HCT116 (cell line): ENCODE results near the gene ATP8A2. TPM values are rescaled to one million over a fixed set of nuclear protein-coding genes. Genes with fewer than 3 reads are reported as not detected.

Source experiments
- ATAC-seq: fragments of 200-7000 bp; cut with Tn5 transposase; 2 replicates; pipeline ENCODE4 v1.9.1; 2020; ENCODE audit warnings: mild to moderate bottlenecking, moderate library complexity
- BruUV-seq: library from RNA; stranded (reverse); fragments of 400-500 nt; replicated peaks from 2 replicates; lab custom pipeline; 2021; lab: Mats Ljungman, UMichigan
- CTCF ChIA-PET: fragments of 300-600 bp; sonication (Branson Sonifier 250); formaldehyde crosslinking; loops from one replicate; lab custom pipeline; 2021; ENCODE audit warnings: antibody characterized with exemption; lab: Charles Lee
- POLR2A ChIA-PET: fragments of 300-600, 350-600 bp; sonication (Branson Sonifier 250); formaldehyde crosslinking; loops from one replicate; lab custom pipeline; 2021; ENCODE audit warnings: antibody characterized with exemption; lab: Charles Lee
- RAD21 ChIA-PET, 2 experiments: fragments of 300-600 bp; sonication (Branson Sonifier 250); formaldehyde crosslinking; loops; one replicate each; lab custom pipeline; 2023; ENCODE audit warnings: low total read pairs in 2 of 2; ENCODE audit not compliant: uncharacterized antibody in 2 of 2, unreplicated experiment in 2 of 2, low non-redundant PET in 1 of 2; lab: Charles Lee
- DNase-seq: peaks from one replicate; pipeline ENCODE4 v3.0.0-alpha.2; 2010; ENCODE audit warnings: low read depth, low spot score
- H2AFZ ChIP-seq: fragments of 200-600 bp; shearing (Covaris generic), sonication (generic); 2 replicates; pipeline ENCODE4 v1.6.1; 2017; ENCODE audit warnings: low read depth, mixed run types, mixed read lengths, antibody characterized with exemption, low read length; ENCODE audit not compliant: poor library complexity, severe bottlenecking
- H3K27ac ChIP-seq: 2 replicates; pipeline ENCODE4 v1.5.1; 2012; ENCODE audit warnings: low read depth, low read length
- H3K27me3 ChIP-seq: fragments of 200-600 bp; sonication (generic); 2 replicates; pipeline ENCODE4 v1.6.1; 2016; ENCODE audit warnings: mixed run types, low read length, mixed read lengths; ENCODE audit not compliant: insufficient read depth
- H3K36me3 ChIP-seq, 2 experiments: fragments of 200-500 bp in 1 of 2; fragments of 200-600 bp in 1 of 2; sonication (Bioruptor generic) in 1 of 2; sonication (generic) in 1 of 2; 2 replicates each; pipeline versions ENCODE4 v1.5.1 to v1.6.1; 2014 to 2016; ENCODE audit warnings: low read length in 2 of 2, inconsistent platforms in 1 of 2, mixed read lengths in 1 of 2, mixed run types in 1 of 2; ENCODE audit not compliant: insufficient read depth in 2 of 2, control insufficient read depth in 1 of 2
- H3K4me1 ChIP-seq, 2 experiments: fragments of 200-600 bp in 1 of 2; sonication (generic) in 1 of 2; 2 replicates each; pipeline versions ENCODE4 v1.5.1 to v1.6.1; 2012 to 2017; ENCODE audit warnings: low read length in 2 of 2, inconsistent platforms in 1 of 2, mild to moderate bottlenecking in 1 of 2, mixed read lengths in 1 of 2, mixed run types in 1 of 2, moderate library complexity in 1 of 2; ENCODE audit not compliant: insufficient read depth in 2 of 2, control insufficient read depth in 1 of 2
- H3K4me2 ChIP-seq: fragments of 200-600 bp; sonication (generic); 2 replicates; pipeline ENCODE4 v1.6.1; 2017; ENCODE audit warnings: mixed run types, low read length, mixed read lengths
- H3K4me3 ChIP-seq, 2 experiments: fragments of 200-600 bp in 1 of 2; sonication (generic) in 1 of 2; replicated peaks in 1 of 2; 2 replicates each; pipeline ENCODE4 v1.5.1; 2011 to 2016; ENCODE audit warnings: low read length in 2 of 2, control low read depth in 1 of 2, low read depth in 1 of 2, mild to moderate bottlenecking in 1 of 2, mixed read lengths in 1 of 2, mixed run types in 1 of 2
- H3K79me2 ChIP-seq: fragments of 200-600 bp; sonication (generic); 2 replicates; pipeline ENCODE4 v1.6.1; 2017; ENCODE audit warnings: mild to moderate bottlenecking, mixed run types, low read length, moderate library complexity, mixed read lengths; ENCODE audit not compliant: insufficient read depth
- H3K9ac ChIP-seq: fragments of 200-600 bp; sonication (generic); 2 replicates; pipeline ENCODE4 v1.6.1; 2016; ENCODE audit warnings: low read length, mixed read lengths
- H3K9me2 ChIP-seq: fragments of 200-600 bp; sonication (generic), shearing (Covaris generic); 2 replicates; pipeline ENCODE4 v1.6.1; 2017; ENCODE audit warnings: mixed run types, mild to moderate bottlenecking, moderate library complexity; ENCODE audit not compliant: insufficient read depth
- H3K9me3 ChIP-seq, 2 experiments: fragments of 200-500 bp in 1 of 2; fragments of 200-600 bp in 1 of 2; sonication (Bioruptor generic) in 1 of 2; sonication (generic) in 1 of 2; 2 replicates each; pipeline ENCODE4 v1.6.1; 2014 to 2017; ENCODE audit warnings: low read length in 2 of 2, mixed read lengths in 2 of 2, inconsistent platforms in 1 of 2, low read depth in 1 of 2, mild to moderate bottlenecking in 1 of 2, mixed run types in 1 of 2, moderate library complexity in 1 of 2; ENCODE audit not compliant: control insufficient read depth in 1 of 2, insufficient read depth in 1 of 2
- H4K20me1 ChIP-seq: fragments of 200-600 bp; sonication (generic), shearing (Covaris generic); 2 replicates; pipeline ENCODE4 v1.6.1; 2017; ENCODE audit warnings: mixed run types, mild to moderate bottlenecking, moderate library complexity; ENCODE audit not compliant: insufficient read depth
- CBX3 ChIP-seq: IDR thresholded peaks from 2 replicates; pipeline ENCODE4 v1.6.1; 2012; ENCODE audit warnings: low read depth
- CEBPB ChIP-seq: IDR thresholded peaks from 2 replicates; pipeline ENCODE4 v1.6.1; 2012; ENCODE audit warnings: low read depth
- ELF1 ChIP-seq: IDR thresholded peaks from 2 replicates; pipeline ENCODE4 v1.6.1; 2012; ENCODE audit warnings: low read depth, borderline replicate concordance
- EZH2phosphoT487 ChIP-seq: fragments of 200-600 bp; IDR thresholded peaks from 2 replicates; pipeline ENCODE4 v1.6.1; 2018; ENCODE audit warnings: antibody characterized with exemption, borderline replicate concordance
- FOSL1 ChIP-seq: IDR thresholded peaks from 2 replicates; pipeline ENCODE4 v1.6.1; 2012; ENCODE audit warnings: low read depth
- JUND ChIP-seq: IDR thresholded peaks from 2 replicates; pipeline ENCODE4 v1.6.1; 2012
- POLR2A ChIP-seq: IDR thresholded peaks from 2 replicates; pipeline ENCODE4 v1.7.0; 2011; ENCODE audit warnings: borderline replicate concordance; ENCODE audit not compliant: insufficient read depth, insufficient read length; ENCODE audit errors: extremely low read depth
- POLR2AphosphoS5 ChIP-seq: IDR thresholded peaks from 2 replicates; pipeline ENCODE4 v1.6.1; 2011; ENCODE audit warnings: mild to moderate bottlenecking, low read depth, low read length, moderate library complexity
- RAD21 ChIP-seq: IDR thresholded peaks from 2 replicates; pipeline ENCODE4 v1.6.1; 2012; ENCODE audit warnings: low read depth, mild to moderate bottlenecking
- SP1 ChIP-seq: IDR thresholded peaks from 2 replicates; pipeline ENCODE4 v1.6.1; 2012; ENCODE audit warnings: low read depth
- SRF ChIP-seq: IDR thresholded peaks from 2 replicates; pipeline ENCODE4 v1.6.1; 2012; ENCODE audit warnings: low read depth
- TCF7L2 ChIP-seq: IDR thresholded peaks from 2 replicates; pipeline ENCODE4 v1.7.0; 2011; ENCODE audit warnings: borderline replicate concordance, inconsistent platforms; ENCODE audit not compliant: insufficient read depth, insufficient read length; ENCODE audit errors: extremely low read depth
- ZFX ChIP-seq: fragments of 450-650 bp; IDR thresholded peaks from 2 replicates; pipeline ENCODE4 v1.6.1; 2017
- intact Hi-C: fragments of 100-400 bp; cut with micrococcal nuclease; formaldehyde crosslinking; loops from 2 replicates; pipeline ENCODE4 v1.10.0; 2022
- total RNA-seq: library from RNA; stranded (reverse); gene quantifications from one replicate; pipeline ENCODE4 v1.2.1, GENCODE V29; 2021; ENCODE audit not compliant: unreplicated experiment
- TF ChIP-seq, protein P1 (sequence below): IDR thresholded peaks from 2 replicates; pipeline ENCODE4 v1.6.1; 2012; ENCODE audit warnings: low read depth
- TF ChIP-seq, protein P2 (sequence below): IDR thresholded peaks from 2 replicates; pipeline ENCODE4 v1.6.1; 2012
- TF ChIP-seq, protein P3 (sequence below), 3 experiments: fragments of 200-600 bp in 1 of 3; sonication (generic) in 1 of 3; IDR thresholded peaks in 2 of 3; conservative IDR thresholded peaks in 1 of 3; 2 replicates each; pipeline ENCODE4 v1.5.1; 2012 to 2017; ENCODE audit warnings: low read depth in 2 of 3, low read length in 2 of 3, antibody characterized with exemption in 1 of 3, borderline replicate concordance in 1 of 3, control low read depth in 1 of 3, mild to moderate bottlenecking in 1 of 3, mixed read lengths in 1 of 3, mixed run types in 1 of 3, moderate library complexity in 1 of 3; ENCODE audit not compliant: insufficient read depth in 1 of 3

Gene ATP8A2
- total RNA-seq, 1 experiment from 2014 or later: not detected

DNA sequence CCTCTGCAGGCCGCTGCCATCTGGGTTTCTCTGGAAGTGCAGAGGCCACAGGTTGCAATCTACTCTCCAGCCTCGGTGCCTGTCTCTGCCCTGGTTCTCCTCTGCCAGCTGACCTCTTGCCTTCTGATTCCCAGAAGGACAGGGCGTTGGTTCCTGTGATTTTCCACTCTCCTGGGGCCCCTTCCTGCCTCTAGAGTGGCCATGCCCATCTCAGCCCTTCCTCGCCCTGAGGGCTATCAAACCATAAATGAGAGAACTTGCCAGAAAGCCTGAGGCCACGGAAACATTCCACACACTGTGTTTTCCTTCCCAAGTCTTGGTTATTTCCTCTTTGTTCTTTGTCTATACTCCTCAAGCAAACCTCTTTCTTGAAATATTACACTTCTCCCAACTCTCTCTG lies 533.8 kb downstream of the ATP8A2 start (continued):
- TF ChIP-seq, protein P1, sequence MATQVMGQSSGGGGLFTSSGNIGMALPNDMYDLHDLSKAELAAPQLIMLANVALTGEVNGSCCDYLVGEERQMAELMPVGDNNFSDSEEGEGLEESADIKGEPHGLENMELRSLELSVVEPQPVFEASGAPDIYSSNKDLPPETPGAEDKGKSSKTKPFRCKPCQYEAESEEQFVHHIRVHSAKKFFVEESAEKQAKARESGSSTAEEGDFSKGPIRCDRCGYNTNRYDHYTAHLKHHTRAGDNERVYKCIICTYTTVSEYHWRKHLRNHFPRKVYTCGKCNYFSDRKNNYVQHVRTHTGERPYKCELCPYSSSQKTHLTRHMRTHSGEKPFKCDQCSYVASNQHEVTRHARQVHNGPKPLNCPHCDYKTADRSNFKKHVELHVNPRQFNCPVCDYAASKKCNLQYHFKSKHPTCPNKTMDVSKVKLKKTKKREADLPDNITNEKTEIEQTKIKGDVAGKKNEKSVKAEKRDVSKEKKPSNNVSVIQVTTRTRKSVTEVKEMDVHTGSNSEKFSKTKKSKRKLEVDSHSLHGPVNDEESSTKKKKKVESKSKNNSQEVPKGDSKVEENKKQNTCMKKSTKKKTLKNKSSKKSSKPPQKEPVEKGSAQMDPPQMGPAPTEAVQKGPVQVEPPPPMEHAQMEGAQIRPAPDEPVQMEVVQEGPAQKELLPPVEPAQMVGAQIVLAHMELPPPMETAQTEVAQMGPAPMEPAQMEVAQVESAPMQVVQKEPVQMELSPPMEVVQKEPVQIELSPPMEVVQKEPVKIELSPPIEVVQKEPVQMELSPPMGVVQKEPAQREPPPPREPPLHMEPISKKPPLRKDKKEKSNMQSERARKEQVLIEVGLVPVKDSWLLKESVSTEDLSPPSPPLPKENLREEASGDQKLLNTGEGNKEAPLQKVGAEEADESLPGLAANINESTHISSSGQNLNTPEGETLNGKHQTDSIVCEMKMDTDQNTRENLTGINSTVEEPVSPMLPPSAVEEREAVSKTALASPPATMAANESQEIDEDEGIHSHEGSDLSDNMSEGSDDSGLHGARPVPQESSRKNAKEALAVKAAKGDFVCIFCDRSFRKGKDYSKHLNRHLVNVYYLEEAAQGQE: no peak

DNA sequence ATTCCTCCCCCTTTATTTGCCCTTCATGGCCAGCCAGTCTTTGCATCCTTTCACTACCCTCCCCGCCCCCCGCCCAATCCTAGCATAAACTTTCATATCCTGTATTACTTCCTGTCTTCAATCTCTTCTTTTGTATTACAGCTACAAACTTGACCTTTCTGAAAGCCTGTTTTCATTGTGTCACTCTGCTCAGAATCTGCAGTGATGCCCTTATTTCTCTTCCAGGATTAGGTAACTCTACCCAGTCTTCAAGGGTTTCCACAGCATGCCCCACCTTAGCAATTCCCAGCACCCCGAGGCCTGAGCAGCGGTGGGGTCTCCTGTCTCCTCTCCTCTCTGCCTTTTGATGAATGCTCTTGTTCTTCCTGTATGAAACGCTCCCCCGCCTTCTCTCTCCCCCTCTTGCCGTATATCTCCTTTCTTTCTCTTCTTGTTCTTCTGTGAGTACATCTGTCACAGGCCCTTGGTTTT lies 534.5 kb downstream of the ATP8A2 start:
- no peak overlapping the region for H2AFZ ChIP-seq

More for the DNA sequence above, 534.5 kb downstream of the ATP8A2 start:
- POLR2A ChIA-PET: no interaction called here
- Histone ChIP-seq H4K20me1 (no peaks in the 10 kb centered on the region), H3K9me2 (no peaks in the 10 kb centered on the region), H3K9ac (no peak overlapping the region), H3K79me2 (no peaks in the 10 kb centered on the region), H3K4me3 (no peak overlapping the region), H3K9me3 (no peaks in the 10 kb centered on the region), H3K4me1 (no peaks in the 10 kb centered on the region), H3K36me3 (no peaks in the 10 kb centered on the region), H3K27ac (no peak overlapping the region), H3K4me2 (no peak overlapping the region), H3K27me3 (peaks cover 53% of the 10 kb centered on the region)
- ATAC-seq (no peak), DNase-seq (no peak)
- CTCF ChIA-PET: no interaction called here
- RAD21 ChIA-PET: no interaction called here
- BruUV-seq: no TSS peak
- TF ChIP-seq ELF1 (no peak), JUND (no peak), SP1 (no peak), CEBPB (no peak), CBX3 (no peak), ZFX (no peak), POLR2A (no peak), FOSL1 (no peak), SRF (no peak), TCF7L2 (no peak), RAD21 (no peak), POLR2AphosphoS5 (no peak), EZH2phosphoT487 (no peak)
- TF ChIP-seq, protein P1: no peak
- TF ChIP-seq, protein P2, sequence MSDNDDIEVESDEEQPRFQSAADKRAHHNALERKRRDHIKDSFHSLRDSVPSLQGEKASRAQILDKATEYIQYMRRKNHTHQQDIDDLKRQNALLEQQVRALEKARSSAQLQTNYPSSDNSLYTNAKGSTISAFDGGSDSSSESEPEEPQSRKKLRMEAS: no peak
- TF ChIP-seq, protein P3, sequence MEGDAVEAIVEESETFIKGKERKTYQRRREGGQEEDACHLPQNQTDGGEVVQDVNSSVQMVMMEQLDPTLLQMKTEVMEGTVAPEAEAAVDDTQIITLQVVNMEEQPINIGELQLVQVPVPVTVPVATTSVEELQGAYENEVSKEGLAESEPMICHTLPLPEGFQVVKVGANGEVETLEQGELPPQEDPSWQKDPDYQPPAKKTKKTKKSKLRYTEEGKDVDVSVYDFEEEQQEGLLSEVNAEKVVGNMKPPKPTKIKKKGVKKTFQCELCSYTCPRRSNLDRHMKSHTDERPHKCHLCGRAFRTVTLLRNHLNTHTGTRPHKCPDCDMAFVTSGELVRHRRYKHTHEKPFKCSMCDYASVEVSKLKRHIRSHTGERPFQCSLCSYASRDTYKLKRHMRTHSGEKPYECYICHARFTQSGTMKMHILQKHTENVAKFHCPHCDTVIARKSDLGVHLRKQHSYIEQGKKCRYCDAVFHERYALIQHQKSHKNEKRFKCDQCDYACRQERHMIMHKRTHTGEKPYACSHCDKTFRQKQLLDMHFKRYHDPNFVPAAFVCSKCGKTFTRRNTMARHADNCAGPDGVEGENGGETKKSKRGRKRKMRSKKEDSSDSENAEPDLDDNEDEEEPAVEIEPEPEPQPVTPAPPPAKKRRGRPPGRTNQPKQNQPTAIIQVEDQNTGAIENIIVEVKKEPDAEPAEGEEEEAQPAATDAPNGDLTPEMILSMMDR (IDR thresholded peaks at IDR 0.05 in 2 of 3, conservative IDR thresholded peaks at IDR 0.05 in 1 of 3; ENCODE audit: borderline replicate concordance in 1 of 3, insufficient read depth in 1 of 3, low read depth in 2 of 3, low read length in 2 of 3): no peak
- intact Hi-C loops: no loop called here
